ENCODE data around the gene MYL12A. TPM values are rescaled to one million over a fixed set of nuclear protein-coding genes. Genes with fewer than 3 reads are reported as not detected.

The MYL12A gene
- total and polyA plus RNA-seq, 2 of the 8 experiments (the other 6 are each of a cell fraction or from before 2014, with no cell fraction given) = 188 to 247 TPM

DNA sequence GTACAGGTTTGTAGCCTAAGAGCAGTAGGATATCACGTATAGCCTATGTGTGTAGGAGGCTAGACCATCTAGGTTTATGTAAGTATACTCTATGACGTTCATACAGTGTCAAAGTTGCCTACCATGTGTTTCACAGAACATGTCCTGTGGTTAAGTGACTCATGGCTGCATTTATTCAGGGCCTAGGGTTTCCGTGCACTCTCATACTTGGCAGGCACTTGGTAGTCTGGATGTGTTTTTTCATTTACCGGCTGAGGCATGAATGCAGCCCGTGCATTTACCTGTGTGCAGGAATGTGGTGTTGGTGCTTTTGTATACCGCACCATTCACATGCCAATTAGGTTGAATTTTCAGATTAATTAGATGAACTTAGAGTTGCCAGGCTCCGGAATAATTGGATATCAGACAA is 57.8 kb downstream of the MYL12A start (continued):
- TF ChIP-seq SUZ12 (IDR thresholded peaks at IDR 0.05; ENCODE audit: low read length) = no peak
- no peak for TF ChIP-seq EP300 (IDR thresholded peaks at IDR 0.05; ENCODE audit: borderline replicate concordance in 1 of 2, low read depth in 2 of 2, low read length in 2 of 2)
- TF ChIP-seq BCL11A (IDR thresholded peaks at IDR 0.05; ENCODE audit: low read depth in 2 of 2, low read length in 2 of 2) = no peak

Other genes starting within 250 kb of the MYL12A start
- gene LPIN2, start 234.7 kb upstream of the MYL12A start, total RNA-seq (2021; fragmentation: NEBNext Ultra II Directional; extraction: Animal tissue kit (Norgen Biotek cat#: 25700)) = 13.8 and 14.2 TPM in 2 replicates
- 7.4 and 7.7 TPM in 2 replicates for gene LPIN2, start 234.7 kb upstream of the MYL12A start, polyA plus RNA-seq (2011; rRNA removed)
- 0.32 and 0.78 TPM in 2 replicates for gene MYOM1, start 27.8 kb upstream of the MYL12A start, total RNA-seq (2021; fragmentation: NEBNext Ultra II Directional; extraction: Animal tissue kit (Norgen Biotek cat#: 25700))
- 0.06 and 0.16 TPM in 2 replicates for gene MYOM1, start 27.8 kb upstream of the MYL12A start, polyA plus RNA-seq (2011; rRNA removed)
- 164 and 174 TPM in 2 replicates for gene MYL12B, start 14.3 kb downstream of the MYL12A start, total RNA-seq (2021; fragmentation: NEBNext Ultra II Directional; extraction: Animal tissue kit (Norgen Biotek cat#: 25700))
- gene MYL12B, start 14.3 kb downstream of the MYL12A start, polyA plus RNA-seq (2011; rRNA removed) = 100 and 188 TPM in 2 replicates
- 259 and 262 TPM in 2 replicates for gene TGIF1, start 202.4 kb downstream of the MYL12A start, total RNA-seq (2021; fragmentation: NEBNext Ultra II Directional; extraction: Animal tissue kit (Norgen Biotek cat#: 25700))
- gene TGIF1, start 202.4 kb downstream of the MYL12A start, polyA plus RNA-seq (2011; rRNA removed) = 256 and 288 TPM in 2 replicates